Activated CD8-positive, alpha-beta T cell treated with anti-CD3 and anti-CD28 coated beads for 36 hours (primary cell): ENCODE results near the gene ZNF467. TPM values are rescaled to one million over a fixed set of nuclear protein-coding genes. Genes with fewer than 3 reads are reported as not detected.

Experiments
- ATAC-seq: fragments of 200-7000 bp; cut with Tn5 transposase; one replicate; pipeline ENCODE4 v1.10.0; 2021; ENCODE audit warnings: mild to moderate bottlenecking, moderate library complexity
- CTCF ChIA-PET: fragments of 350-600 bp; sonication (Branson Sonifier 250); formaldehyde crosslinking; loops from one replicate; lab custom pipeline; 2021; ENCODE audit warnings: antibody characterized with exemption; lab: Charles Lee
- POLR2A ChIA-PET: fragments of 350-600 bp; sonication (Branson Sonifier 250); formaldehyde crosslinking; loops from one replicate; lab custom pipeline; 2021; ENCODE audit warnings: antibody characterized with exemption; lab: Charles Lee
- DNase-seq: peaks from one replicate; pipeline ENCODE4 v3.0.0-alpha.2; 2020
- H3K27ac Mint-ChIP-seq: one replicate; pipeline ENCODE4 v1.8.0; 2021; ENCODE audit warnings: mild to moderate bottlenecking, mixed read lengths
- H3K27me3 Mint-ChIP-seq: one replicate; pipeline ENCODE4 v1.8.0; 2021; ENCODE audit warnings: mixed read lengths
- H3K36me3 Mint-ChIP-seq: one replicate; pipeline ENCODE4 v1.8.0; 2021; ENCODE audit warnings: low read depth, mixed read lengths
- H3K4me1 Mint-ChIP-seq: one replicate; pipeline ENCODE4 v1.8.0; 2021; ENCODE audit warnings: low read depth, mixed read lengths
- H3K4me3 Mint-ChIP-seq: one replicate; pipeline ENCODE4 v1.8.0; 2021; ENCODE audit warnings: mild to moderate bottlenecking, moderate library complexity, mixed read lengths
- H3K9me3 Mint-ChIP-seq: one replicate; pipeline ENCODE4 v1.8.0; 2021; ENCODE audit warnings: mixed read lengths
- CTCF ChIP-seq: fragments of 200-600 bp; IDR thresholded peaks from one replicate; pipeline ENCODE4 v1.8.0; 2022; ENCODE audit warnings: antibody characterized with exemption, mild to moderate bottlenecking
- intact Hi-C: fragments of 100-400 bp; cut with micrococcal nuclease; formaldehyde crosslinking; loops from one replicate; pipeline ENCODE4 v1.10.0; 2022
- total RNA-seq, 2 experiments: library from RNA; stranded (reverse); gene quantifications; one replicate each; pipeline ENCODE4 v1.2.3, GENCODE V29; 2021

ZNF467 gene
- total RNA-seq, 2 experiments from 2014 or later = 0.09 TPM; not detected in 1

- Mint-ChIP-seq H3K36me3 (peaks cover 4% of the 10 kb centered on the region), H3K4me1 (peaks cover 12% of the 10 kb centered on the region), H3K9me3 (no peaks in the 10 kb centered on the region), H3K27me3 (no peaks in the 10 kb centered on the region), H3K4me3 (no peak overlapping the region), H3K27ac (no peak overlapping the region)
- TF ChIP-seq CTCF = no peak
- ChIA-PET POLR2A (no interaction called here), CTCF (interaction anchor here (1.3 to 1.8 kb wide), 3 partner anchors 18 to 53 kb away, joined by 3 to 11 read pairs (median 4); no protein-coding TSS in a partner anchor)
- no peak for DNase-seq
- ATAC-seq = peak; percentile 38
- intact Hi-C loops = no loop called here
Observed at GRCh38 chr7:149723795-149724495, 49.4 kb downstream of the ZNF467 start.

GRCh38 chr7:149723082-149723767 is 50.2 kb downstream of the ZNF467 start:
- DNase-seq (no peak), ATAC-seq (no peak)
- CTCF ChIA-PET = interaction anchor here (1.3 to 2.1 kb wide), 4 partner anchors 19 to 52 kb away, joined by 3 to 11 read pairs (median 4); no protein-coding TSS in a partner anchor
- H3K4me3 Mint-ChIP-seq = no peak overlapping the region
- intact Hi-C loops = no loop called here
- no peak overlapping the region for H3K27ac Mint-ChIP-seq
- H3K27me3 Mint-ChIP-seq = no peaks in the 10 kb centered on the region
- POLR2A ChIA-PET = no interaction called here
- H3K36me3 Mint-ChIP-seq = peaks cover 5% of the 10 kb centered on the region
- TF ChIP-seq CTCF = no peak
- H3K4me1 Mint-ChIP-seq = peaks cover 17% of the 10 kb centered on the region
- no peaks in the 10 kb centered on the region for H3K9me3 Mint-ChIP-seq

GRCh38 chr7:149722356-149722957 is 50.9 kb downstream of the ZNF467 start:
- intact Hi-C loops = no loop called here
- peaks cover 18% of the 10 kb centered on the region for H3K4me1 Mint-ChIP-seq
- no peak overlapping the region for H3K27ac Mint-ChIP-seq
- no peak for TF ChIP-seq CTCF
- no peaks in the 10 kb centered on the region for H3K9me3 Mint-ChIP-seq
- no peak for DNase-seq
- POLR2A ChIA-PET = no interaction called here
- peaks cover 5% of the 10 kb centered on the region for H3K36me3 Mint-ChIP-seq
- CTCF ChIA-PET = interaction anchor here (1.3 to 2.1 kb wide), 2 partner anchors 19 to 52 kb away, joined by 3 to 4 read pairs; no protein-coding TSS in a partner anchor
- H3K4me3 Mint-ChIP-seq = no peak overlapping the region
- ATAC-seq = no peak
- H3K27me3 Mint-ChIP-seq = no peaks in the 10 kb centered on the region

GRCh38 chr7:149721084-149721601 is 52.2 kb downstream of the ZNF467 start:
- H3K9me3 Mint-ChIP-seq = no peaks in the 10 kb centered on the region
- H3K27me3 Mint-ChIP-seq = no peaks in the 10 kb centered on the region
- peaks cover 27% of the 10 kb centered on the region for H3K4me1 Mint-ChIP-seq
- H3K36me3 Mint-ChIP-seq = peaks cover 7% of the 10 kb centered on the region
- intact Hi-C loops = no loop called here
- no peak for ATAC-seq
- no peak for TF ChIP-seq CTCF
- H3K27ac Mint-ChIP-seq = no peak overlapping the region
- no peak for DNase-seq
- ChIA-PET CTCF (interaction anchor here (0.9 to 2.1 kb wide), 2 partner anchors 14 to 21 kb away, joined by 3 to 4 read pairs; no protein-coding TSS in a partner anchor), POLR2A (no interaction called here)
- no peak overlapping the region for H3K4me3 Mint-ChIP-seq
